Measurements from ENCODE around the gene VPS35L. TPM values are rescaled to one million over a fixed set of nuclear protein-coding genes. Genes with fewer than 3 reads are reported as not detected.

The VPS35L gene
- total and polyA plus RNA-seq, 2 of the 13 experiments (the other 11 are each of a cell fraction or from before 2014, with no cell fraction given): 1.4 to 1.6 TPM

GRCh38 chr16:19524616-19525384, 30.7 kb upstream of the VPS35L start (continued):
- no peak for TF ChIP-seq ATM (IDR thresholded peaks at IDR 0.05; ENCODE audit: borderline replicate concordance)
- no peak for TF ChIP-seq BRD4 (CRISPR knock-in tag; IDR thresholded peaks at IDR 0.05)
- no peak for TF ChIP-seq AHDC1 (CRISPR knock-in tag; IDR thresholded peaks at IDR 0.05; ENCODE audit: borderline replicate concordance)
- TF ChIP-seq THYN1 (CRISPR knock-in tag; IDR thresholded peaks at IDR 0.05; ENCODE audit: borderline replicate concordance, low read depth): no peak
- TF ChIP-seq FOSL1 (CRISPR knock-in tag; IDR thresholded peaks at IDR 0.05; ENCODE audit: borderline replicate concordance): no peak
- TF ChIP-seq HIVEP1 (CRISPR knock-in tag; IDR thresholded peaks at IDR 0.05): no peak
- no peak for TF ChIP-seq ZNF431 (CRISPR knock-in tag; IDR thresholded peaks at IDR 0.05; ENCODE audit: borderline replicate concordance, low read depth)
- TF ChIP-seq ZFP90 (CRISPR knock-in tag; IDR thresholded peaks at IDR 0.05; ENCODE audit: borderline replicate concordance): 0 out of 2 replicates have a peak, but pooled peaks have one; percentile 7
- TF ChIP-seq TCF7L2 (IDR thresholded peaks at IDR 0.05; ENCODE audit: low read depth, low read length): no peak
- TF ChIP-seq MLX (CRISPR knock-in tag; IDR thresholded peaks at IDR 0.05): no peak
- 0 out of 2 replicates have a peak, but pooled peaks have one; percentile 33 for TF ChIP-seq ZFP37 (CRISPR knock-in tag; IDR thresholded peaks at IDR 0.05; ENCODE audit: borderline replicate concordance)
- TF ChIP-seq NFYC (CRISPR knock-in tag; IDR thresholded peaks at IDR 0.05): no peak
- TF ChIP-seq SMAD9 (CRISPR knock-in tag; IDR thresholded peaks at IDR 0.05): no peak
- peak; percentile 31; the same call in 1 of the 2 replicates for TF ChIP-seq TOPORS (CRISPR knock-in tag; IDR thresholded peaks at IDR 0.05)
- TF ChIP-seq TERF1 (CRISPR knock-in tag; IDR thresholded peaks at IDR 0.05): no peak
- TF ChIP-seq SATB2 (CRISPR knock-in tag; IDR thresholded peaks at IDR 0.05): no peak
- no peak for TF ChIP-seq REST (IDR thresholded peaks at IDR 0.05; ENCODE audit: borderline replicate concordance in 1 of 2, low read depth in 1 of 2, low read length in 2 of 2)
- TF ChIP-seq HNRNPL (IDR thresholded peaks at IDR 0.05; ENCODE audit: low read depth, low read length): no peak
- no peak for TF ChIP-seq NFKBIZ (CRISPR knock-in tag; IDR thresholded peaks at IDR 0.05)

Data from HepG2 (cell line).